Stimulated activated CD4-positive, alpha-beta T cell treated with anti-CD3 and anti-CD28 coated beads, Interleukin-1b, Interleukin-23, amount 100 ng/mL, for 1 hour (primary cell): ENCODE results near the gene WDR1.

Experiments used
- DNase-seq, 2 donors: peaks; one replicate each; pipeline ENCODE4 v3.0.0-alpha.2; 2020; ENCODE audit warnings: low read depth in 2 of 2

The WDR1 gene

DNA sequence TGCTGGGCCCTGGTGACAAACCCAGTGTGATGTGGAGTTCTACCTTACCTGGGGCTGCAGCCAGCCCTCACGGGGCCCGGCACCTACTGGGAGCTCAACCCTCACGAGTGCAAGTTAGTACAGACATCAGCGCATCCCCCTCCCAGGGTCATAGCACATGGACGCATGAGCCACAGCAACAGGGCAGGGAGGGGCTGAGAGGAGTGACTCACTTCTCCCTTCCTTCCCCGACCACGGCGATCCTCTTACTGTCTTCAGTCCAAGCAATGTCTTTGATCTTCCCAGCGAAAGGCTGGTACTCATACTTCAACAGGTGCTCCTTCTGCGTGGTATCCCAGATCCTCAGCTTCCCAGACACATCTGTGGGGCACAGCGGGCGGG is 17.8 kb downstream of the WDR1 start:
- no peak for DNase-seq

DNA sequence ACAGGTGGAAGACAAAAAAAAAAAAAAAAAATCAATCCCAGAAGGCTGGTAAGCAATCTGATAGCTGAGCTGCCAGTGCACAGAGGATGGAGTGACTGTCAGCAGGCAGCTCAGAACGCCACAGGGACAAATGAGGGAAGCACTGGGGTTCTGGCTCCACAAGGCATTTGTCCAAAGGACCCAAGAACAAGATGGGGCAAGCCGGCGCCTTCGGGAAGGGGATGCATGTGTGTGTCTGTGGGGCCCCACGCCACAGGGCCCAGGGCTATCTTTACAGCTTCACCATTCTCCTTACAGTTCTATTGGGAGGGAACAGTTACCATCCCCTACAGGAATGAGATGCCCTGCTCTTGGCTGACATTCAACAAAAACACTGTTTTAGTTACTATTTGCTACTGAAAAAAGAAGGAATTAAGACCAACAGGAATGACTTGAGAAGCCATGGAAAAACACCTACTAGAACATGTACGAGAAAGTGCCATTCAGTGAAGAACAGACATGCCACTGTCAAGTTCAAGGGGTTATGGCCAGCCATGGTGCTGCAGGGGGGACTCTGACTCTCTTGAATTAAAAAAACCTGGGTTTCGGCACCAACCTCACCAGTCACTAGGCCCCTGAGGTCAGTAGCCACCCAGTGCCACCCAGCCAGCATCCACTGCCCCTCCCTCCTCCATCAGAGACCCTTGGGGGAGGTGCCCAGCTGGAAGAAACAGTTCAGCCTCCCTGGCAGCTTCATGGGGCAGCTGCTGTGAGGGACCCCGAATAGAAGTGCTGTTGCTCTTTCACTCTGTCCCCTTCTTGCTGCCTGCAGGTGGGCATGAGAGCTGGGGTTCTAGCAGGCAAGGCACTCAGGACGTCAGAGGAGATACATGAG is 18.5 kb downstream of the WDR1 start:
- no peak for DNase-seq

DNA sequence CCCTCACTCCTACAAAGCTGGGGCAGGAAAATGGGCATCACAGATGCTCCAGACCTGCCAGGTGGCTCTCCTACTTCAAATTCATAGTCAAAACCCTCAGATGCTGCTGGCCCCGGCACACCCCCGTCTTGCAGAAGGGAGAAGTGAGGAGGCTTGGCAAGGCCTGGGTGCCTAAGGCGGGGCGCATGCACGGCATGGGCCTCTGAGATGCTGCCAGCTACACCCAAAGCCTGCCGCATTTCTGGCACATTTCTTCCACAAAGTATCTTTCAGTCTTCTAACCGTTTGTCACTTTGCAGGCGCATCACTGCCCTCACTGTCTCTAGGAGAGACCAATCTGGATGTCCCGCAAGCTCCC is 19.6 kb downstream of the WDR1 start:
- no peak for DNase-seq

DNA sequence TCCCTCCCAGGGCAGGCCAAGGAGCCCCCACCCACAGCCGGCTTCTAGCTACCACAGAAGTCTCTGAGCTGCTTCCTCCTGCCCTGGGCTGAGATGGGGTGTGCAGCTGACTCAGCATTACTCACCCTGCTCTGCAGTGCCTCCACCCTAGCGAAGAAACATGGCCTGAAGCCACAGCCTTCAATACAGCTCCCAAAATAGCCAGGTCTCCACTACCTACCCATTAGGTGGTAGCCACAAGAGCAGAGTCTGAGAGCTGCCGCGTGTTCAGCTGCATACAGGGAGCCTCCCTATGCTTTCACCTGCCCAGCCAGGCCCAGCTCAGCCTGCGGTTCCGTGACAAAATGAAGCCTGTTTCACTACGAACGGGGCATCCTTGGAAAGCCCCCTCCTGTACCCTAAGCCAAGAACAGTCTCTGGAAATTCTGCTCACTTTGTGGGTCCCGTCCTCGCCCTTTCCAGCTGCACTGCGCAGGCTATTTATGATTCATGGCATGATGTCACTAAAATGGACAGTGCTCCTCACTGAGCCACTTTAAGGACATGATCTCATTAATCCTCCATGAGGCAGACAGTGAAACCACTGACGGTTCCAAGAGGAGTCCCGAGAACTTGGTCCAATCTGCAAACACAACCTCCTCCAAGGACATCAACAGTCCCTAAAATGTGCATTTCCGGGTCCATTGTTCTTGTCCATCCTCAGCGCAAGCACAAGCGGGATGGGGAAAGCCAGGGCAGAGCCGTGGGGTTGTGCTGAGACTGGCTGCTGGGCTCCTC is 20.2 kb downstream of the WDR1 start:
- DNase-seq, result peak; percentile 50 to 56

DNA sequence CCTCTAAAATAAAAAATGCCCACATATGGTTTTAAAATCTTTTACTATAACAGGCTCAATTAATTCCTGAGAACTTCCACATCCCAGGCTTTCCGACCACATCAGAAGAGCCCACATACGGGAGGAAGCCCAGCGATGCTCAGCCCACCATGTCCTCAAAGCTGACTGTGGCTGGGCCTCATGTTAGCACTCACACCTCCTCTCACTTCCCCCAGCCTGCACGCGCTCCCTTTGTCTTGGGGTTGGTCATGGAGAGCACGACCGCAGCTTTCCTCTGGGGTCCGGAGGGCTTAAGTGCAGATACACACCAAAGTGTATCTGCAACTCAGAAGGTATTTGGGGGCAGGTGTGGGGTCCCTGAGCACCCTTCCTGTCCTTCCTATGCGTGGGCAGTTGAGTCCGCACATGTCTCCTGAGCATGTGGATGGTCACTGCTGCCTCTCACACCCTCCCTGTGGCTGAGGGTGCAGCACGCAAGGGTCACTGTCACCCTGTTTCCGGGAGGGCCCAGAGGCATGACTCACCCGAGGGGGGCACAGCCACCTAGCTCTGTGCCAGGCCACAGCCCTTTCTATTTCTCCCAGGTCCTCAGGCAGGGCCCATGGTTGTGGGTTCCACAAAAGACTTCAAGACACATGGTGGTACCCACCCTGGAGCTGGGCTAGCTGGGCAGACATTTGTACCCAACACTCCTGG is 21.2 kb downstream of the WDR1 start:
- no peak for DNase-seq

DNA sequence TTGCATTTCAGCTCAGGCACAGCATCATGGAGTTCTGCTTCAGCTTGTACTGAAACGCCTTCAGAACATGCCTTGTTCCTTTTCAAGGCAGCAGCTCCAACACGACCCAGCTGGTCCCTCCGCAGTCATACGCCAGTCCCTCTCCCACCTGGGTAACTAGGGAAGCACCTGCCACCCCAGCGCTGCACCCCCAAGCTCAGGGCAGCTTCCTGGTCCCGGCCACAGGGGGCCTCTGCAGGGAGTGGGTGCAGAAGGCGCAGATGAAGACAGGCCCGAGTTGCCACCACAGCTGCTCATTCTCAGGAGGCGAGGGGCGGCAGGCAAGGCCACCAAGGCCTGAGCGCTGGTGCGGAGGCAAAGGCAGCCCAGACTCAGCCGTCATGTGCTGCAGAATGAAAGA is 21.8 kb downstream of the WDR1 start:
- no peak for DNase-seq

DNA sequence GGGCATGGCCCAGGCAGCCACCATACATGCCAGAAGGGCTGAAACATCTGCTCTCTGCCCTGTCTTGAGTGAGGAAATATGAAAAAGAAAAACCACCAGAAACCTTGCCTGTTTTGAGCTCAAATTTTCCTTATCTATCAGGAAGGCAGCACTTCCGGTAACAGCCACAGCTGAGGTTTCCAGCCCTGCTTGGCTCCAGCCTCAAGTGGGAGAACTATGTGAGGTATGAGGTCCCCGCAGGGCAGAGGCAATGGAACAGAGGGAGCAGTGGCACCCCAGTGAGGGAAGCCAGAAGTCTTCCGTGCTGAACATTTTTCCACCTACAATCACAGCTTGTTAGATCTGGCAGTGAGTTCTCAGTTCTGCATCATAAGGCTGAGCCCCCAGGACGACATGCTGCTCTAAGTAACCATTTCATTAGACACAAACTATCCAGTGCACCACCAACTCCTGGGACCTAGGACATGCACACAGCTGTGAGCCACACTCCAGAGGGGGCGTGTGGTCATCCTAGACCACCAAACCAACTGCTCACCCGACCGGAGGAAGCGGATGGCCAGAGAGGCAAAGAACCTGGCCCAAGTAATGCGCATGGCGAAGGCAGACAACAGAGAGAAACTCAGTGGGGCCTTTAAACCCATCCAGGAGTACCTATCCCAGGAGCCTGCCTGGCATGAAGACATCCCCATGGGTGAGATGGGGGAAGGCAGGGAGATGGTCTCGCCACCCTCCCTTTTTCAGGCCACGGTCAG is 22.6 kb downstream of the WDR1 start:
- no peak for DNase-seq

DNA sequence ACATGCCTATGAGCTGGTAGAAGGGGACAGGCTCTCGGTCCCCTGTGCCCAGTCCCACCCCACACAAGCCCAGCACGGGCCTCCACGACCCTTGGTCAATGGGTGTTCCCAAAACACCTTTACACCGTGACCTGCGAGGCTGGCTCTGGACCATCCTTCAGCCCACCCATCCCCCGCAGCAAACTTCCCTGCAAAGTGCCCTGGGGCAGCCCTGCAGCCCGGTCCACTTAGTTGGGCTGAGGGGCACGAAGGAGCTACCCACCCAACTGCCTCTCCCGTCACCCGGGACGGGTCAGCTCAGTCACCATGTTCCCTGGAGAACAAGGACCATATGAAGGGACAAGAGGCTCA is 23.4 kb downstream of the WDR1 start:
- no peak for DNase-seq

DNA sequence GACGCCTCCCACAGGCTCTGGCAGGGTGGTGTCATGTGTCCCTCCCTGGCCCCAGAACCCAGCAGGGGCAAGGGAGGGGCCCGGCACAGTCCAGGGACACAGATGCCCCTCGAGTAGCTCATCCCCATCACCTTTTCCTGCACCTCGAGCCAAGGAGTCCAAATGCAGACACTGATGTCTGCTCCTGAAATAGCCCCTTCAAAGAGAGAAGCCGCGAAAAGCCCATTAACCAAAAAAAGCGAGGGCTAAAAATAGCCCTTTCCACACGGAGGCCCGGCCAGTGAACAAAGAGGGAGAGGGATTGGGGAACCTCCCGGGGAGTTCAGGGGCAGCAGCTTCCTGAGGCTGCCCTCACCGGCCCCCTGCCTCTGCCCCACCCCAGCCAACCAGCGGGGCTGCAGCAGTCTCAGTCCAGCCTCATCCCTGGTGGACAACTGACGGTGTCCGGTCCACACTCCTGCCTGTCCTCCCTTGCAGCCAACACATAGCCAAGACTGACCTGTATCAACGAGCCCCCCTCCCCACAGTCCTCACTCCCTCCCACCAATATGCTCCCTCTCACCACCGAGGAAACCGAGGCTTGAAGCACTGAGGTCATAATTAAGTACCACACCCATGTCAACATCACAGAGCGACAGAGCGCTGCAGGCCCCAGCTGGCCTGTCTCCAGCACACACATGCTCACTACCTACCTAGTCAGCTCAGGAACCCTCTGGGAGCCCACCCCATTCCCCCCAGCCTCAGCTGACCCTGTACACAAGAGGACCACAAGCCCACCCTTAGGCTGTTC is 23.9 kb downstream of the WDR1 start:
- no peak for DNase-seq

DNA sequence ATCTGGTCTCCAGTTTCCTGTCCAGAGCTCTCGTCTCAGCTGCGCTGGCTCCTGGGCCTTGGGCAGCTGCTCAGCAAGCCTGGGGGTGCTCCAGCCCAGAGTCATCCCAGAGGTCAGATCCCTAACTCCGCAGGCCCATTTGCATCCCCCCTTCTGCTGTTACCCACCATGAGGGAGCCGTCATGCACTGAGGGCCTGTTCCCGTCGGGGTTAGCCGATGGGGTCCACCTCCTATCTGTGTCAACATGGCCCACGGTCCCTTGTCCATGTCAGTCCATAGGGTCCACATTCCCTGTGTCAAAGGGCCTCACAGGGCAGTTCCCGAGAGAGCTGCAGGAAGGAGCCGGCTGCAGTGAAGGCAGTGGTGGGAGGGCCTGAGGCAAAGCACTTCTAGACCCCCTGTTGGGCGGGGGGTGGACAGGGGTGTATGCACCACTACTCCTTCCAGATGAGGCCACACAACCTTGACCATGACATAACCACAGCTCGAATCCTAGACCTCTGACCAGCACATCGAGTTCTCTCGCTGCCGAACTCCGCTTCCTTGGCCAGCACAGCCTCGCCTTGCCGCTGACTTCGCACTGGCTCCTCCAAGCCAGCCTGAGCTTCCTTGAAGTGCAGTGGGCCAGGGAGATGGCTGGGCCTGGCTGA is 24.9 kb downstream of the WDR1 start:
- no peak for DNase-seq

DNA sequence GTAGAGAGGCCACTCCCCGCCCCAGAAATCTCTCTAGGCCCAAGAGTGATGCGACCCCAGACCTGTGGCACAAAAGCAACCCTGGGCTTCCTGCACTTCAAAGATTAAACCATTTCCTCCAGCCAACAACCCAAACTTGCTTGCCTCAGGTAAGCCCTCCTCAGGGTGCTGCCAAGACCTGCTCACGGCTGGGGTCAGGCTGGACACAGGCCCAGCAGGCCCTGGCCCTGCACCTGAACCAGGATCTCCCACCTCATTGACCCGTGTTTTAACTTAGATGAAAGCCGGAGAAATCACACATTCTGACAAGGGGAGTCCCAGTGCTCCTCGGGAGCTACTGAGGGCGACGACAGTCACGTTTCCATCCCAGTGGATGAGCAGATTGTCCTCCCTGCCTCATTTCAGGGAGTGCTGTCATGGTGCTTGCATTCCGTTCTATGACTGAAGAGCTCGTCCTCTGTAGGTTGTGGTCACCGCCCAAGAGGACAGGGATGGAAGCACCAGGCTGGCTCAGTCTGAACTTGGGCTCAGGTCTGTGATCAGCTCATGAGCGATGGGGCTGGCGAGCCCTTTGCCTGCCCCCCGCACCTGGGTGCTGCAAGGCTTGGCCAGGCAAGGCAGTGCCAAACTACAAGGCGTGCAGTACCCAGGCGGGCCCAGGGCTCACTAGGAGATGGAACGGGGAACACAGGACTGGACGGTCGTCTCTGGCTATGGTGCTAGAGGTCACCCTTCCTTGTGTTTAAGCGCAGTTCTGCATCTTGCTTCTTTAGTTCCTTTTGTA is 25.9 kb downstream of the WDR1 start:
- no peak for DNase-seq

DNA sequence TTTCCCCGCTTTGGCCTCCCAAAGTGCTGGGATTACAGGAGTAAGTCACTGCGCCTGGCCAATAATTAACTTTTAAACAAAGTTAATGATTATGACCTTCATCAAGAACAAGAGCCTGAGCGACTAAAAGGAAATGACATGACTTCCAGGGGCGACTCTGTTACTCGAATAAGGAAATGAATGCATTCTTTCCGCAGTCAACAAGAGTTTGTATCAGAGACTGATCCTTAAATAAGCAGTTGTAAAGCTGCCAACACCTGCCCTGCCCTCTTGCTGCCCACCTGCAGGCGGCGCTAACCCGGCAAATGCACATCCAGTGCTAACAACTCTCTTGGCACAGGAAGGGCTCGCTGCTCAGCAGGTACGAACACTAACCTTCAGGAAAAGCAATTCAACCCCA is 27.3 kb downstream of the WDR1 start:
- no peak for DNase-seq

DNA sequence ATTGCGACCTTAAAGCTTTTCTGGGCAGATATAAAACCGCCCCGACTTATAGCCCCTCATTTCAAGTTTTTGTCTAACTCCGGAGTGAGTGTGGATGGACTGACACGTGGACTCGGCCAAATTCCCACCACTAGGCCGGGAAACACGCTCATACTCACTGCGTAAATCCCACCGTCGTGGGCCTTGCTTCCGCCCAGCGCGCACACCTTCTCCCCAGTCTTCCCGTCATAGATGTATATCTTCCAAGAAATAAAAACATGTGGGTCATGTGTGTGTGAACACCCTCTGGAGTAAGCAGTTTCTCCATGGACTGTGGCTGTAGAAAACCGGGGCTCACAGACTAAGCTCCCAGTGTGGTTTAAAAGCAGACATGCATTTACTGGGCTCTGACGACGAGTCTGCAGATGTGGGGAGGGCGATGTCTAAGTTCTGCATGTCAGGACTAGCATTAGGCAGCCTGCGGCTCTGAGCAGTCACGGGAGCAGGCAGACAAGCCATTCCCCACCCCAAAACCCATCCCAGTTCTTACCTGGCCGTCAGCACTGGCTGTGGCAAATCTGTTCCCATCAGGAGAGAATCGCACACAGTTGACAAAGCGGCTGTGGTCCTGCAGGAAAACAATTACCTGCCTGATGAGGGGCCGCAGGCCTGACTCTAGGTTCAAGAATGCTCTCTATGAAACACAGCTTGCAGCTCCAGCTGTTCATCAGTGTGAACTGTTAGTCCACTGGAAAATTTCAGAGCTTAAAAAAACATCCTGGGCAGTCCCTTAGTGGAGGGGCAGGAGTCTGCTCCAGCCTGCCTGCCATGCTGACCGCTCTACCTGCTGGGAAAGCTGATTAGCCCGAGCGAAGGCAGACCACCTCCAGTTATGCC is 28.2 kb downstream of the WDR1 start:
- no peak for DNase-seq

DNA sequence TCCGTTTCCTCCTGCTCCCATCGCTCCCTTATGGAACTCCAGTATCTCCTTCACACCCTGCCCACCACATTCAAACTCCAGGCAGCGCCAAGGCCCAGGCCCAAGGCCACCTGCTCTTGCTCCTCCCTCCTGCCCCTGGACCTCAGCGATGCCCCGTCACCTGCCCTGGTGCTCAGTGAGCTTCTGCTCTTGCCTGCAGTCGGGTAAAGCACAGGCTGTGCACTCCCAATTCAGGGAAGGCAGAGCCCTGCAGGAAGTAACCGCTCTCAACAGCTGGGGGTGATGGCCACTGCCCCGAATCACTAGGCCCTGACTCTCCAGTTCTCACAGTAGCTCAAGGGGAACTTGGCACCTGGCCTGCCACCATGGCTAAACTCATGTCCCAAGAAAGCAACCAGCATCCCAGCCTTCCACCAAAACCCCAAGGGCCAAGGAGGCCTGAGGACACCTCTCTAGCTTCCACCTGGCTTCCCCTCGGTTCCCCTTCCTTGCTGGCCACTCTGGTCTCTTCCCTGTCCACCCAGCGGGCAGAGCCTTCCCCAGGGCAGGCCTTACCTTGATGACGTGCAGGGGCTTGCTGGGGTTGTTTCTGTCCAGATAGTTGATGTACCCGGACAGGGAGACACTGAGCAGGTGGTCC is 29.3 kb downstream of the WDR1 start:
- no peak for DNase-seq

DNA sequence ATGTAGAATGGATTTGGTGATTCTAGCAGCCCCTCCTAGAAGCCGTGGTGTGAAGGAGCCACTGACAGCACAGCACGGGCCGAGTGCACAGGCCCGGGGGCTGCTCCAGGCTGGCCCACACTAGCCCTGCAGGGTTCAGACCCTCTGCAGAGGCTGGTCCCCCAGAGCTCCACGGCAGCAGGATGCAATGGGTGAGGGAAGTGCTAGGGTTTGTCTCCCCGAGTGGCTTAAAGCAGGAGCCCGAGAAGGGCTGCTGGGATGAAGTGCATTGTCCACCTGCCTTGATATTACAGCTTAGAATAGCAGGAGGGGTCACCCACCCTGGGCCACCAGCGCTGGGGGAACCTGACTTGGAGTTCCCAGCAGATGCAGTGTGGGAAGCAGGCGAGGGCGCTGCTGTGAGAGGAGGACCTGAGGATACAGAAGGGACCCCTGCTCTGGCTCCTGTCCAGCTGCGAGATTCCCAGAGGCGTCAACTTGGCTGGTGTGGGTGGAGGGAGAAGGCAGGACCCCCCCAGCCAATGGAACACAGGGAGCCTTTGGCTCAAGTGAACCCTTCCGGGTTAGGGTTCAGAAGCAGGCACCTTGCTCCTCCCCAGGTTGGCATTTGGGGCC is 30.0 kb downstream of the WDR1 start:
- DNase-seq, result no peak

DNA sequence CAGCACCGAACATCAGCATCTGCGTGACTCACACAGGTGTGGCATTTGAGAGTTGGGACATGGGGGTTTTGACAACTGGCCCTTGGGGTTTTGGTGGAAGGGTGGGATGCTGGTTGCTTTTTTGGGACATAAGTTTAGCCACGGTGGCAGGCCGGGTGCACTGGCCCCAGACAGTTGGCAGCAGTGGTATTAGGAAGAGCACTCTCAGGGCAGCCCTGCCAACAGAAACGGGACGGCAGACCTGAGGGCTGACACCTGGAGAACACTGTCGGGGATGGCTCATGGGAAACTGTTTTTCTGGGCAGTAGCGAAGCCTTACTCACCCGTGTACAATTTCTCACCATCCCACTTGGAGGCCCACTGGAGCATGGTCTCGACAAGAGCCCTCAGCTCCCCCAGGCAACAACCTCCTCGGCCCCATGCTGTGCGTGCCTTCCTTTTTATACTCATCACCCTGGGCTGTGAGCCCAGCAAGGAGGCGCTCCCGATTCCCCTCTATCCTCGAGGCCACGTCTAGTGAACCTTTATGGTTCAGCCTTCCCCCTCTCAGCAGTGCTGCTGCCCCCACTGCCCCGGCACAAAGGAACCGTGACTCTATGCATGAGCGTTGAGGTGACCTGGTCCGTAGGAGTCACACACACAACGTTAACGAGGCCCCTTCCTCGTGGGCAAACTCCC is 30.6 kb downstream of the WDR1 start:
- DNase-seq, result no peak

DNA sequence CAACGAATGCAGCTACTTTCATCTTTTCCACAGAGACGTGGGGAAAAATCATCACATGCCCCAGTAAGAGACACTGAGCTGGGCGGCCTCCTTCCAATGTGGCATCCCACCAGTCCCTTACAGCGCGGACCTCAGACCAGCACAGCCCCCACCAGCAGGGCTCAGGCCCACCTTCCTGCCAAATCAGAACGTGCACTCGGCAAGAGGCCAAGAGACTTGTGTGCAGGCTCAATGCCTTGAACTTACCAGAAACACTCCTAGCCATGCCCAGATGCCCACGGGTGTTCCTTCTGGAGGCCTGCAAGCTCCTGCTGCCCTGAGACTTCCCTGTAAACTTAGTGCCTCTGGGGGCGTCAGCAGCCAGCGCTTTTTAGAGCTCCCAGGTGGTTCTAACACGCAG is 31.2 kb downstream of the WDR1 start:
- DNase-seq, result no peak
